ENCODE measurements around the gene RESF1.

Gene RESF1

GRCh38 chr12:31962076-31962475, 2.9 kb downstream of the RESF1 start:
- no peak for DNase-seq

GRCh38 chr12:31964280-31964679, 5.1 kb downstream of the RESF1 start:
- no peak for DNase-seq

GRCh38 chr12:31965090-31965489, 5.9 kb downstream of the RESF1 start:
- DNase-seq: no peak

- no peak for DNase-seq
Observed at GRCh38 chr12:31966558-31967205, 7.5 kb downstream of the RESF1 start.

GRCh38 chr12:31967539-31967938, 8.3 kb downstream of the RESF1 start:
- no peak for DNase-seq

GRCh38 chr12:31970199-31970598, 11.0 kb downstream of the RESF1 start:
- DNase-seq: no peak

- no peak for DNase-seq
Observed at GRCh38 chr12:31973818-31974217, 14.6 kb downstream of the RESF1 start.

GRCh38 chr12:31974673-31975072, 15.5 kb downstream of the RESF1 start:
- no peak for DNase-seq

GRCh38 chr12:31984806-31985591, 25.8 kb downstream of the RESF1 start:
- DNase-seq: no peak

GRCh38 chr12:31985832-31986231, 26.6 kb downstream of the RESF1 start:
- DNase-seq: no peak

GRCh38 chr12:31989571-31990362, 30.6 kb downstream of the RESF1 start:
- DNase-seq: no peak

GRCh38 chr12:31991146-31991545, 31.9 kb downstream of the RESF1 start:
- no peak for DNase-seq

- DNase-seq: no peak
Observed at GRCh38 chr12:31991815-31992214, 32.6 kb downstream of the RESF1 start.

GRCh38 chr12:31999692-32000091, 40.5 kb downstream of the RESF1 start:
- no peak for DNase-seq

GRCh38 chr12:32000373-32001005, 41.3 kb downstream of the RESF1 start:
- DNase-seq: no peak

GRCh38 chr12:32002848-32003493, 43.8 kb downstream of the RESF1 start:
- DNase-seq: no peak

- no peak for DNase-seq
Observed at GRCh38 chr12:32003654-32004053, 44.4 kb downstream of the RESF1 start.

GRCh38 chr12:32005496-32006125, 46.4 kb downstream of the RESF1 start:
- no peak for DNase-seq
